Body of pancreas (tissue), 4 donors: ENCODE data around the gene CAMTA1. TPM values are rescaled to one million over a fixed set of nuclear protein-coding genes. Genes with fewer than 3 reads are reported as not detected.

Source experiments
- ATAC-seq: fragments of 150-250 bp; one replicate; pipeline ENCODE4 v1.9.1; 2016
- DNase-seq, 4 donors: peaks; one replicate each; pipeline ENCODE4 v3.0.0-alpha.2; 2019
- H3K27ac ChIP-seq, 4 donors: fragments of 200-600 bp; sonication (generic); 1 replicate in 3 of 4; 2 replicates in 1 of 4; pipeline versions ENCODE4 v1.5.1 to v1.6.1; 2016 to 2019; ENCODE audit warnings: mild to moderate bottlenecking in 1 of 4, mixed read lengths in 1 of 4, moderate library complexity in 1 of 4
- H3K27me3 ChIP-seq, 2 donors: fragments of 200-600 bp; sonication (generic); one replicate each; pipeline ENCODE4 v1.6.0; 2016; ENCODE audit warnings: mild to moderate bottlenecking in 1 of 2
- H3K36me3 ChIP-seq, 2 donors: fragments of 200-600 bp; sonication (generic); replicated peaks in 1 of 2; 2 replicates each; pipeline ENCODE4 v1.5.1; 2016; ENCODE audit warnings: low read depth in 2 of 2; ENCODE audit not compliant: insufficient read depth in 1 of 2
- H3K4me1 ChIP-seq: fragments of 200-600 bp; sonication (generic); one replicate; pipeline ENCODE4 v1.6.0; 2016
- H3K4me3 ChIP-seq, 2 donors: fragments of 200-600 bp; sonication (generic); 1 replicate in 1 of 2; 2 replicates in 1 of 2; pipeline ENCODE4 v1.5.1; 2016 to 2019
- H3K9me3 ChIP-seq, 3 donors: fragments of 200-600 bp; sonication (generic); 1 replicate in 2 of 3; 2 replicates in 1 of 3; pipeline ENCODE4 v1.5.1; 2016
- CTCF ChIP-seq, 7 experiments: fragments of 450-650 bp in 4 of 7; fragments of 200-600 bp in 3 of 7; sonication (generic) in 3 of 7; IDR thresholded peaks; one replicate each; pipeline ENCODE4 v1.5.1; 2016 to 2019; ENCODE audit warnings: antibody characterized with exemption in 7 of 7
- POLR2A ChIP-seq, 3 donors: fragments of 450-650 bp; IDR thresholded peaks; one replicate each; pipeline ENCODE4 v1.6.1; 2016; ENCODE audit warnings: antibody characterized with exemption in 3 of 3, mild to moderate bottlenecking in 2 of 3
- WGBS, 2 donors: methylation state at CpG; one replicate each; pipeline ENCODE4 v1.1.5; 2017; 5-methylcytosine and 5-hydroxymethylcytosine counted together
- intact Hi-C: fragments of 100-400 bp; cut with DNase I; formaldehyde crosslinking; loops from one replicate; pipeline ENCODE4 v1.15.1; 2023
- total RNA-seq, 2 donors: library from RNA; depleted of rRNA; stranded (reverse); fragments of >200 nt; gene quantifications; one replicate each; pipeline ENCODE4 v1.1.0, GENCODE V29; 2016

CAMTA1 gene
- total RNA-seq, 2 donors from 2014 or later = 36.3 to 59.7 TPM

- Histone ChIP-seq H3K9me3 (no peaks in the 10 kb centered on the region), H3K27ac (no peak overlapping the region), H3K4me1 (peaks cover 15% of the 10 kb centered on the region), H3K36me3 (no peaks in the 10 kb centered on the region), H3K27me3 (no peaks in the 10 kb centered on the region), H3K4me3 (no peak overlapping the region)
- intact Hi-C loops = no loop called here
- 50 to 58% methylated on average over 6 of the region's 6 CpGs for WGBS, 2 donors
- TF ChIP-seq CTCF (IDR thresholded peaks at IDR 0.05) (no peak), POLR2A (IDR thresholded peaks at IDR 0.05) (no peak)
- DNase-seq (no peak), ATAC-seq (no peak)
These were observed 881.0 kb downstream of the CAMTA1 start for GRCh38 chr1:7666249-7666648.

GRCh38 chr1:7667159-7667558, 881.9 kb downstream of the CAMTA1 start:
- no peak for TF ChIP-seq CTCF (IDR thresholded peaks at IDR 0.05)
- no peak for TF ChIP-seq POLR2A (IDR thresholded peaks at IDR 0.05)
- DNase-seq (no peak), ATAC-seq (no peak)
- WGBS, 2 donors = 58 to 77% methylated on average over 9 of the region's 11 CpGs
- H3K27ac ChIP-seq = no peak overlapping the region
- no peaks in the 10 kb centered on the region for H3K36me3 ChIP-seq
- no peaks in the 10 kb centered on the region for H3K9me3 ChIP-seq
- no peaks in the 10 kb centered on the region for H3K27me3 ChIP-seq
- intact Hi-C loops = no loop called here
- H3K4me1 ChIP-seq = peaks cover 15% of the 10 kb centered on the region
- H3K4me3 ChIP-seq = no peak overlapping the region

- Histone ChIP-seq H3K27ac (no peak overlapping the region), H3K4me1 (peaks cover 15% of the 10 kb centered on the region), H3K36me3 (no peaks in the 10 kb centered on the region), H3K4me3 (no peak overlapping the region), H3K27me3 (no peaks in the 10 kb centered on the region), H3K9me3 (no peaks in the 10 kb centered on the region)
- intact Hi-C loops = no loop called here
- TF ChIP-seq POLR2A (IDR thresholded peaks at IDR 0.05) = no peak
- peak; percentile 99 to 100 (median 100) for TF ChIP-seq CTCF (IDR thresholded peaks at IDR 0.05)
- WGBS, 2 donors = 19 to 40% methylated on average over 6 to 11 of the region's 11 CpGs
- peak; percentile 91 to 96 (median 92) for DNase-seq
- peak; percentile 84 for ATAC-seq
These were observed 882.5 kb downstream of the CAMTA1 start for GRCh38 chr1:7667625-7668218.

- H3K27me3 ChIP-seq = no peaks in the 10 kb centered on the region
- H3K27ac ChIP-seq = no peak overlapping the region
- no peaks in the 10 kb centered on the region for H3K36me3 ChIP-seq
- 1 to 11% methylated on average over 9 to 19 of the region's 19 CpGs for WGBS, 2 donors
- H3K9me3 ChIP-seq = no peaks in the 10 kb centered on the region
- intact Hi-C loops = loop anchor here (10.0 kb wide), 1 partner anchor 225 kb away; no protein-coding TSS in a partner anchor
- H3K4me1 ChIP-seq = peaks cover 15% of the 10 kb centered on the region
- no peak for TF ChIP-seq POLR2A (IDR thresholded peaks at IDR 0.05)
- TF ChIP-seq CTCF (IDR thresholded peaks at IDR 0.05) = peak; percentile 62 to 86 (median 68)
- ATAC-seq (peak; percentile 49), DNase-seq (peak; percentile 49 to 68 (median 56))
- H3K4me3 ChIP-seq = no peak overlapping the region
These were observed 884.5 kb downstream of the CAMTA1 start for GRCh38 chr1:7669559-7670311.
